ENCODE measurements around the gene CLPTM1. TPM values are rescaled to one million over a fixed set of nuclear protein-coding genes. Genes with fewer than 3 reads are reported as not detected.

CLPTM1 gene
- total RNA-seq, 4 donors from 2014 or later: 65.4 to 117 (median 104) TPM

DNA sequence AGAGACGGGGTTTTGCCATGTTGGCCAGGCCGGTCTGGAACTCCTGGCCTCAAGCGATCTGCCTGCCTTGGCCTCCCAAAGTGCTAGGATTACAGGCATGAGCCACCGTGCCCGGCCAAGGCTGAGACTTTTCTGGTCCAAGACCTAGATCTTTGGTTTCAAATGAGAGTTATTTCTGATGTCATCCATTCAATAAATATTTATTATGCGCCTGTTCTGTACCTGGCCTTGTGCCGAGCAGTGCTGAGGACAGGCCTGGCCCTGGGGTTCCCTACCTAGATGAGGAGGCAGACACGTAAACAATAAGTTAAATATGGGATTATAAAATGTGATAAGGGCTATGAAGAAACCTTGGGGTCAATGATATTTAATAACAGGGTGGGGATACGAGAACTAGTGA is 50.6 kb downstream of the CLPTM1 start:
- H3K27me3 ChIP-seq: no peaks in the 10 kb centered on the region
- peaks cover 4 to 8% of the 10 kb centered on the region in 2 donors for H3K4me1 ChIP-seq
- intact Hi-C loops (cut with DNase I): no loop called here
- no peak for DNase-seq
- TF ChIP-seq CTCF (IDR thresholded peaks at IDR 0.05) (no peak), POLR2A (IDR thresholded peaks at IDR 0.05) (no peak)
- H3K9me3 ChIP-seq: no peaks in the 10 kb centered on the region
- H3K36me3 ChIP-seq: no peaks in the 10 kb centered on the region
- no peak overlapping the region for H3K27ac ChIP-seq
- 93 to 95% methylated on average over 9 of the region's 9 CpGs for whole genome bisulfite sequencing, 2 donors
- no peak overlapping the region for H3K4me3 ChIP-seq (replicated peaks in 1 of 3)

DNA sequence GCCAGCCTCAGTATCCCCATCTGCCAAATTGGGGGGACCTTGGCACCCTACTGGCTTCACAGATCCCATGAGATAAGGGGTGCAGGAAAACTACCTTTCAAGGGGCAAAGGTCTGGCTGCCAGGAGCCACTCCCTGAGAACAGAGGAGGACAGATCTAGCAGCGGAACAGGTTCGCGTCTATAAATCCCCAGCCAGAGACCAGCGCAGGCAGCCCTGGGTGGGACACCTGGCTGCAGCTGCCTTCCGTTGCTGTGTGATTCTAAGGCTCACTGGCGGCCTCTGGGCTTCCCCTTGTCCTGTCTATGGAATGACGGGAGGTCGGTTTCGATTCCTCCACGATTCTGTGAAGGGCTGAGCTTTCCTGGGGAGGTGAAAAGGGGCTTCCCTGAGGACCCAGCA is 53.4 kb downstream of the CLPTM1 start:
- Histone ChIP-seq H3K4me1 (no peaks in the 10 kb centered on the region), H3K36me3 (peaks cover 0 to 5% of the 10 kb centered on the region in 2 donors), H3K9me3 (no peaks in the 10 kb centered on the region), H3K27ac (no peak overlapping the region), H3K27me3 (no peaks in the 10 kb centered on the region), H3K4me3 (replicated peaks in 1 of 3) (no peak overlapping the region)
- no peak for TF ChIP-seq CTCF (IDR thresholded peaks at IDR 0.05)
- no peak for TF ChIP-seq POLR2A (IDR thresholded peaks at IDR 0.05)
- no peak for DNase-seq
- intact Hi-C loops (cut with DNase I): no loop called here
- 79 to 83% methylated on average over 8 to 10 of the region's 10 CpGs for WGBS, 2 donors

DNA sequence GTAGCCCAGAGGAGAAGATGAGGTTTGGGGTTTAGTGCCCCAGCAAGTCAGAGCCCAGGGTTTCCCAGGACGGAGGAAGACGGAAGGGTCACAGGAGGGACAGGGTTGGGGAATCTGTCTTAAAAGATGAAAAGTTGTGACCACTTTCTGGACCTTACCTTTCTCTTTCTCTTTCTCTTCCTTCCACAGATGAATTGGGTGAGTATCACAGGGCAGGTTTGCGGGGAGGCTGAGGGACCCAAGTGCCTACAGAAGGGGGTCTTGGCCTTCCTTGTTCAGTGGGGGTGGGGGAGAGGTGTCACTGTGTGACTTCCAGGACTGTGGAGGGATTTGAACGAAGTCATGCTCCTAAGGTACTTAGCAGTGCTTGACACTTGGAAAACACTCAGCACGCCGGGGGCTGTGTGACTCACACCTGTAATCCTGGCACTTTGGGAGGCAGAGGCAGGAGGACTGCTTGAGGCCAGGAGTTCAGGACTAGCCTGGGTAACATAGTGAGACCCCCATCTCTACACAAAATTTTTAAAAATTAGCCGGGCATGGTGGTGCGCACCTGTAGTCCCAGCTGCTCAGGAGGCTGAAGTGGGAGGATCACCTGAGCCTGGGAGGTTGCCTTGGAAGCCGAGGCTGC is 54.6 kb downstream of the CLPTM1 start:
- TF ChIP-seq POLR2A (IDR thresholded peaks at IDR 0.05) (no peak), CTCF (IDR thresholded peaks at IDR 0.05) (no peak)
- no peaks in the 10 kb centered on the region for H3K4me1 ChIP-seq
- no peaks in the 10 kb centered on the region for H3K9me3 ChIP-seq
- peaks cover under 1 to 5% of the 10 kb centered on the region in 2 donors for H3K36me3 ChIP-seq
- H3K27ac ChIP-seq: no peak overlapping the region
- no peaks in the 10 kb centered on the region for H3K27me3 ChIP-seq
- intact Hi-C loops (cut with DNase I): no loop called here
- WGBS, 2 donors: 86 to 93% methylated on average over 9 of the region's 9 CpGs
- H3K4me3 ChIP-seq (replicated peaks in 1 of 3): no peak overlapping the region
- DNase-seq: no peak

DNA sequence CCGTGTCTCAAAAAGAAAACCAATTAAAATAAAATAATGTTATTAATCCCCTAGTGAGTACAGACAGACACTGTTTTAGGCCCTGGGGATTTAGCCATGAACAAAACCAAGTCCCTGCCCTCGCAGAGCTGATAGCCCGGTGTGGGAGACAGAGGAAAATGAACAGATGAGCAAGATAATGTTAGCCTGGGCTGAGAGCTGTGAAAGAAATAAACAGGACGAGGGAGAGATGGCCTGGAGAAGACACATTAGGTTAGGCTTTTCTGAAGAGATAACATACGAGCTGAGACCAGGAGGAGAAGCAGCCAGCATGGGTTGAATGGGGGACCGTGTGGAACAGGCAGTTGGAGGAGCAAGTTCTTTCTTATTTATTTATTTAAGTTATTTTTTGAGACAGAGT is 55.1 kb downstream of the CLPTM1 start:
- no peaks in the 10 kb centered on the region for H3K4me1 ChIP-seq
- H3K4me3 ChIP-seq (replicated peaks in 1 of 3): no peak overlapping the region
- H3K27me3 ChIP-seq: no peaks in the 10 kb centered on the region
- 67 to 73% methylated on average over 6 of the region's 6 CpGs for WGBS, 2 donors
- intact Hi-C loops (cut with DNase I): no loop called here
- no peaks in the 10 kb centered on the region for H3K9me3 ChIP-seq
- no peak for DNase-seq
- peaks cover 4 to 5% of the 10 kb centered on the region in 2 donors for H3K36me3 ChIP-seq
- H3K27ac ChIP-seq: no peak overlapping the region
- TF ChIP-seq POLR2A (IDR thresholded peaks at IDR 0.05): no peak

GRCh38 chr19:45011959-45012358 is 56.8 kb downstream of the CLPTM1 start:
- intact Hi-C loops (cut with DNase I): no loop called here
- no peak for TF ChIP-seq POLR2A (IDR thresholded peaks at IDR 0.05)
- no peak for TF ChIP-seq CTCF (IDR thresholded peaks at IDR 0.05)
- no peak for DNase-seq
- Histone ChIP-seq H3K27me3 (no peaks in the 10 kb centered on the region), H3K9me3 (no peaks in the 10 kb centered on the region), H3K4me1 (no peaks in the 10 kb centered on the region), H3K36me3 (peaks cover 4 to 5% of the 10 kb centered on the region in 2 donors), H3K27ac (no peak overlapping the region), H3K4me3 (replicated peaks in 1 of 3) (no peak overlapping the region)
- WGBS, 2 donors: 94 to 97% methylated on average over 22 to 27 of the region's 42 CpGs
